Kidney (tissue), 14 donors: ENCODE data around the gene LIPC. TPM values are rescaled to one million over a fixed set of nuclear protein-coding genes. Genes with fewer than 3 reads are reported as not detected.

Experiments used
- DNase-seq, 5 donors: peaks; one replicate each; pipeline ENCODE4 v3.0.0-alpha.2; 2013 to 2020
- FAIRE-seq: peaks from 2 replicates; lab custom pipeline; 2012; peaks lifted over from hg19 to GRCh38; lab: Jason Lieb, UNC
- H3K27ac ChIP-seq, 2 donors: one replicate each; pipeline ENCODE4 v1.7.0; 2013; ENCODE audit warnings: low read depth in 2 of 2, low read length in 2 of 2, inconsistent platforms in 1 of 2
- H3K27me3 ChIP-seq: one replicate; pipeline ENCODE4 v1.7.1; 2013; ENCODE audit warnings: low read length, inconsistent platforms; ENCODE audit not compliant: control insufficient read depth, insufficient read depth
- H3K36me3 ChIP-seq, 3 donors: one replicate each; pipeline versions ENCODE4 v1.7.0 to v1.7.1; 2013; ENCODE audit warnings: low read length in 3 of 3, control low read depth in 1 of 3, inconsistent platforms in 1 of 3; ENCODE audit not compliant: insufficient read depth in 3 of 3, control insufficient read depth in 2 of 3
- H3K4me1 ChIP-seq, 3 donors: one replicate each; pipeline versions ENCODE4 v1.7.0 to v1.7.1; 2013; ENCODE audit warnings: low read length in 3 of 3, inconsistent platforms in 1 of 3, low read depth in 1 of 3; ENCODE audit not compliant: control insufficient read depth in 2 of 3, insufficient read depth in 2 of 3
- H3K4me3 ChIP-seq, 3 donors: one replicate each; pipeline versions ENCODE4 v1.7.0 to v1.8.1; 2013; ENCODE audit warnings: low read length in 3 of 3, control low read depth in 1 of 3, inconsistent platforms in 1 of 3
- H3K9ac ChIP-seq, 3 donors: one replicate each; pipeline versions ENCODE4 v1.7.0 to v1.7.1; 2013; ENCODE audit warnings: low read length in 3 of 3, control low read depth in 1 of 3, inconsistent platforms in 1 of 3
- H3K9me3 ChIP-seq, 3 donors: one replicate each; pipeline versions ENCODE4 v1.7.0 to v1.7.1; 2013; ENCODE audit warnings: low read length in 3 of 3, control low read depth in 1 of 3, inconsistent platforms in 1 of 3; ENCODE audit not compliant: control insufficient read depth in 2 of 3, insufficient read depth in 1 of 3
- intact Hi-C: fragments of 100-400 bp; cut with DNase I; formaldehyde crosslinking; loops from one replicate; pipeline ENCODE4 v1.11.1; 2022
- polyA plus RNA-seq: library from polyadenylated mRNA; stranded (reverse); fragments of 350-450 nt; fragmentation: Illumina TruSeq; extraction: RNeasy Lipid Tissue Mini Kit (QIAGEN cat#74804); gene quantifications from one replicate; pipeline ENCODE4 v1.2.3, GENCODE V29; 2014; ENCODE audit warnings: low read depth, low replicate concordance; ENCODE audit not compliant: insufficient read depth
- total RNA-seq: library from RNA; stranded (reverse); fragmentation: NEBNext Ultra II Directional; extraction: Animal tissue kit (Norgen Biotek cat#: 25700); gene quantifications from one replicate; pipeline ENCODE4 v1.2.1, GENCODE V29; 2021
- TF ChIP-seq, protein P1 (sequence below): IDR thresholded peaks from 3 replicates; pipeline ENCODE4 v1.5.1; 2012; ENCODE audit warnings: mild to moderate bottlenecking, moderate library complexity, borderline replicate concordance; ENCODE audit not compliant: insufficient read depth; ENCODE audit errors: extremely low read depth
- donor health status: control.
- donor health status: control.
- donor health status: control.
- donor health status: control.
- donor health status: control.
- donor health status: DM: yes; HTN: yes; CAD: no.
- donor health status: Normal renal cell carcinoma (clear cell type).

Gene LIPC
- total and polyA plus RNA-seq, 2 donors from 2014 or later: 9.9 to 21.6 TPM

DNA sequence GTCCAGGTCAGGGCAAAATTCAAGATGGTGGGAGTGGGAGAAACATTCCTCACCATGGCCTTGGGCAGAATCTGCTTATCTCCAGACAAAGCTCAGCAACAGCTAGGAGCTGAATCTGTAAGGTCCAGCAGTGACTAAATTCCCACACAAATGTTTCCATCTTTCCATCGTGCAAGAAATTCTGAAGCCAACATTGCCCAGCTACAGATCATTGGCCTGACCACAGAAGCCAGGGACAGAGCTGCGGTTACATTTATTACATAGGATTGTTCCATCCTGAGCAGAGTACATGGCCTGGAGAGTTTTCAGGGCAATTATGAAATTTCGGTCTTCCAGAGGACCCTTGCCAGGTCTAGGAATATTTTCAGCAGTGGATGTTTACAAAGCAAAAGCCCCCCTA lies 100.3 kb downstream of the LIPC start:
- H3K4me1 ChIP-seq: peaks cover 0 to 20% (median 19%) of the 10 kb centered on the region in 3 donors
- FAIRE-seq (no peak), DNase-seq (no peak)
- H3K36me3 ChIP-seq: no peaks in the 10 kb centered on the region
- no peak overlapping the region for H3K27ac ChIP-seq
- no peaks in the 10 kb centered on the region for H3K27me3 ChIP-seq
- no peak overlapping the region for H3K9ac ChIP-seq
- TF ChIP-seq, protein P1, sequence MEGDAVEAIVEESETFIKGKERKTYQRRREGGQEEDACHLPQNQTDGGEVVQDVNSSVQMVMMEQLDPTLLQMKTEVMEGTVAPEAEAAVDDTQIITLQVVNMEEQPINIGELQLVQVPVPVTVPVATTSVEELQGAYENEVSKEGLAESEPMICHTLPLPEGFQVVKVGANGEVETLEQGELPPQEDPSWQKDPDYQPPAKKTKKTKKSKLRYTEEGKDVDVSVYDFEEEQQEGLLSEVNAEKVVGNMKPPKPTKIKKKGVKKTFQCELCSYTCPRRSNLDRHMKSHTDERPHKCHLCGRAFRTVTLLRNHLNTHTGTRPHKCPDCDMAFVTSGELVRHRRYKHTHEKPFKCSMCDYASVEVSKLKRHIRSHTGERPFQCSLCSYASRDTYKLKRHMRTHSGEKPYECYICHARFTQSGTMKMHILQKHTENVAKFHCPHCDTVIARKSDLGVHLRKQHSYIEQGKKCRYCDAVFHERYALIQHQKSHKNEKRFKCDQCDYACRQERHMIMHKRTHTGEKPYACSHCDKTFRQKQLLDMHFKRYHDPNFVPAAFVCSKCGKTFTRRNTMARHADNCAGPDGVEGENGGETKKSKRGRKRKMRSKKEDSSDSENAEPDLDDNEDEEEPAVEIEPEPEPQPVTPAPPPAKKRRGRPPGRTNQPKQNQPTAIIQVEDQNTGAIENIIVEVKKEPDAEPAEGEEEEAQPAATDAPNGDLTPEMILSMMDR: no peak
- intact Hi-C loops: no loop called here
- H3K9me3 ChIP-seq: no peaks in the 10 kb centered on the region
- H3K4me3 ChIP-seq: no peak overlapping the region

DNA sequence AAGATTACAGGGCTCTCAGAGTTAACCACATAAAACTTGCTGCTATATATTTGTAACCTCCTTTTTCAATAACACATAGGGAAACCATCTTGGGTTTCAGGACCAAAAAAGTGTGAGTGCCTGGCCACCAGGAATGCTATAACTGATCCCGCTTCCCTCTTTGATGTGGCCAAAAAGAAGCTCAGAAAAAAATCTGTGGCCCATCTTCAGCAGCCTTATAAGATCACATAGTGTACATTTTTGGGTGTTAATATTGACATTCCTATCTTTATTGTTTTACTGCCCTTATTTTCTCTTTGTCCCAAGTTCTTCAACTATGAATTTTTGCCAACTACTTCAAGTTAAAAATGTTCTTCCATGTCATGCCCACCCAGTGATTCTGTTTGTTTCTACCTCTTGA lies 102.8 kb downstream of the LIPC start:
- H3K9ac ChIP-seq: no peak overlapping the region
- FAIRE-seq (no peak), DNase-seq (no peak)
- no peaks in the 10 kb centered on the region for H3K9me3 ChIP-seq
- TF ChIP-seq, protein P1: no peak
- H3K4me3 ChIP-seq: no peak overlapping the region
- H3K27me3 ChIP-seq: no peaks in the 10 kb centered on the region
- no peak overlapping the region for H3K27ac ChIP-seq
- peaks cover 0 to 6% (median under 1%) of the 10 kb centered on the region in 3 donors for H3K4me1 ChIP-seq
- H3K36me3 ChIP-seq: no peaks in the 10 kb centered on the region
- intact Hi-C loops: no loop called here

DNA sequence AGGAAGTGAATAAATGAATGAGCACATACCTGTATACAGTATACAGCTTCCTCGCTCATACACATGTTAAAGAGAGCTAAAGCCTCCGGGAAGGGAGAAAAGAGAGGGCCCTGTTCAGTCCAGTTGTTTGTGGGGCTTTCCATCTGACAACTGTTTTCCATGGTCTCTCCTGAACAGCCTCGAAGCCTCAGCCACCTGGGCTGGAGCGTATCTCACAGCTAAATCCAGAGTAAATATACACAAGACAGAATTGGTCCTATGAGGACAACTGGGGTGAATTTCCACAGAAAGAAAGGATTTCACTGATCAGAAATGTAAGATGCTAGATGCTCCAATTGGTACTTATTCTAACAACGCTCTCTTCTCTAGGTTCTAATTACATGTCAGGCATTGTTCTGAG lies 103.5 kb downstream of the LIPC start:
- no peak for FAIRE-seq

More for the DNA sequence above, 103.5 kb downstream of the LIPC start:
- TF ChIP-seq, protein P1: no peak
- Histone ChIP-seq H3K9ac (no peak overlapping the region), H3K27ac (no peak overlapping the region), H3K27me3 (no peaks in the 10 kb centered on the region), H3K9me3 (no peaks in the 10 kb centered on the region), H3K4me3 (no peak overlapping the region), H3K36me3 (no peaks in the 10 kb centered on the region), H3K4me1 (peaks cover 0 to 2% (median 0%) of the 10 kb centered on the region in 3 donors)
- intact Hi-C loops: no loop called here
- no peak for DNase-seq
